Measurements from ENCODE around the gene UACA.

- no peak for TF ChIP-seq CTCF (conservative IDR thresholded peaks at IDR 0.05)
- no peak for TF ChIP-seq EZH2 (IDR thresholded peaks at IDR 0.05; ENCODE audit: low read depth)
Observed at GRCh38 chr15:70699890-70700289, 63.5 kb downstream of the UACA start.

All from PC-9 (cell line).